Neural progenitor cell (in vitro differentiated cells): ENCODE data around the gene SLC4A11. TPM values are rescaled to one million over a fixed set of nuclear protein-coding genes. Genes with fewer than 3 reads are reported as not detected.

Experiments
- DNase-seq: peaks from one replicate; pipeline ENCODE4 v3.0.0-alpha.2; 2016; ENCODE audit warnings: low spot score
- H2AFZ ChIP-seq: fragments of 200-600 bp; sonication (generic); replicated peaks from 2 replicates; pipeline ENCODE4 v1.6.1; 2016; ENCODE audit warnings: antibody characterized with exemption
- H3F3A ChIP-seq: fragments of 200-600 bp; sonication (generic); 2 replicates; pipeline ENCODE4 v1.6.1; 2016; ENCODE audit warnings: antibody characterized with exemption, low read depth
- H3K27ac ChIP-seq: fragments of 200-600 bp; sonication (generic); 2 replicates; pipeline ENCODE4 v1.5.1; 2016; ENCODE audit warnings: mild to moderate bottlenecking
- H3K27me3 ChIP-seq: fragments of 200-600 bp; sonication (generic); 2 replicates; pipeline ENCODE4 v1.6.1; 2016; ENCODE audit warnings: mild to moderate bottlenecking, moderate library complexity
- H3K36me3 ChIP-seq: fragments of 200-600 bp; sonication (generic); 2 replicates; pipeline ENCODE4 v1.5.1; 2016
- H3K4me1 ChIP-seq: fragments of 200-600 bp; sonication (generic); 2 replicates; pipeline ENCODE4 v1.6.1; 2016; ENCODE audit warnings: mixed run types
- H3K4me2 ChIP-seq: fragments of 200-600 bp; sonication (generic); 2 replicates; pipeline ENCODE4 v1.6.1; 2016
- H3K4me3 ChIP-seq: fragments of 200-600 bp; sonication (generic); 2 replicates; pipeline ENCODE4 v1.5.1; 2016
- H3K79me2 ChIP-seq: fragments of 200-600 bp; sonication (generic); 2 replicates; pipeline ENCODE4 v1.6.1; 2016; ENCODE audit warnings: low read depth
- H3K9ac ChIP-seq: fragments of 200-600 bp; sonication (generic); 2 replicates; pipeline ENCODE4 v1.6.1; 2016
- H3K9me3 ChIP-seq: fragments of 200-600 bp; sonication (generic); 2 replicates; pipeline ENCODE4 v1.5.1; 2016; ENCODE audit warnings: low read depth
- H4K20me1 ChIP-seq: fragments of 200-600 bp; sonication (generic); 2 replicates; pipeline ENCODE4 v1.6.1; 2016; ENCODE audit warnings: low read depth
- H3K27ac Mint-ChIP-seq: 3 replicates; pipeline ENCODE4 v1.8.0; 2021; ENCODE audit warnings: mixed read lengths
- H3K27me3 Mint-ChIP-seq: 2 replicates; pipeline ENCODE4 v1.8.0; 2022; ENCODE audit warnings: low read depth, mild to moderate bottlenecking, inconsistent platforms, moderate library complexity, mixed read lengths; ENCODE audit not compliant: insufficient read depth
- H3K36me3 Mint-ChIP-seq: 3 replicates; pipeline ENCODE4 v1.8.0; 2021; ENCODE audit warnings: mixed read lengths
- H3K4me1 Mint-ChIP-seq: 3 replicates; pipeline ENCODE4 v1.8.0; 2021; ENCODE audit warnings: mixed read lengths
- H3K4me3 Mint-ChIP-seq: 3 replicates; pipeline ENCODE4 v1.8.0; 2021; ENCODE audit warnings: mild to moderate bottlenecking, moderate library complexity, mixed read lengths
- H3K9me3 Mint-ChIP-seq: 3 replicates; pipeline ENCODE4 v1.8.0; 2020; ENCODE audit warnings: mixed read lengths
- EZH2 ChIP-seq: fragments of 200-600 bp; sonication (generic); IDR thresholded peaks from 2 replicates; pipeline ENCODE4 v1.6.1; 2017; ENCODE audit warnings: antibody characterized with exemption, mild to moderate bottlenecking, moderate library complexity
- EZH2phosphoT487 ChIP-seq: fragments of 200-600 bp; sonication (generic); IDR thresholded peaks from 2 replicates; pipeline ENCODE4 v1.6.1; 2017; ENCODE audit warnings: antibody characterized with exemption
- total RNA-seq: library from RNA; depleted of rRNA; stranded (reverse); fragments of >200 nt; gene quantifications from 2 replicates; pipeline ENCODE4 v1.2.3, GENCODE V29; 2015; ENCODE audit warnings: low replicate concordance
- TF ChIP-seq, protein P1 (sequence below): fragments of 200-600 bp; sonication (generic); IDR thresholded peaks from 2 replicates; pipeline ENCODE4 v1.5.1; 2017; ENCODE audit warnings: antibody characterized with exemption, mild to moderate bottlenecking

The SLC4A11 gene
- total RNA-seq, 1 donor from 2014 or later, result 0.95 TPM

DNA sequence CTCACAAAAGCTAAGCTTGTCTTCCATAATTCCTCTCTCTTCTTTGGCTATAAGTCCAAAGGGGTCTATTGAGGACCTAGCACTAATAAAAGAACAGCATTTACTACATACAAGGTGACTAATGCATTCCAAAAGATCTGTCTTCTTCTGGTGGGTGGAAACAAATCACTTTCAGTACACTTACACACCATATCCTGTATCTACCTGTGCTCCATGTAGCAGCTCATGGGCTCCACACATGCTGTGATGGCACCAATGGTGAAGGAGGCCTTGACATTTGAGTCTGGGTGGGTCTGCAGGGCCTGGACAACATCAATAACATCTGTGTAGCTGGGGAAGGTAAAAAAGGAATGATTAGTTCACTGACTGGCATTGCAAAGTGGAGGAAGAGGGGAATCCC lies 42.4 kb upstream of the SLC4A11 start:
- H3K9me3 Mint-ChIP-seq, result no peaks in the 10 kb centered on the region
- no peaks in the 10 kb centered on the region for H3K9me3 ChIP-seq
- peaks cover 26% of the 10 kb centered on the region for H3K36me3 Mint-ChIP-seq
- H2AFZ ChIP-seq, result no peak overlapping the region
- H3K9ac ChIP-seq, result no peak overlapping the region
- H3K79me2 ChIP-seq, result no peaks in the 10 kb centered on the region
- H3K36me3 ChIP-seq, result no peaks in the 10 kb centered on the region
- DNase-seq, result no peak
- no peak overlapping the region for H3K4me2 ChIP-seq
- TF ChIP-seq, protein P1, sequence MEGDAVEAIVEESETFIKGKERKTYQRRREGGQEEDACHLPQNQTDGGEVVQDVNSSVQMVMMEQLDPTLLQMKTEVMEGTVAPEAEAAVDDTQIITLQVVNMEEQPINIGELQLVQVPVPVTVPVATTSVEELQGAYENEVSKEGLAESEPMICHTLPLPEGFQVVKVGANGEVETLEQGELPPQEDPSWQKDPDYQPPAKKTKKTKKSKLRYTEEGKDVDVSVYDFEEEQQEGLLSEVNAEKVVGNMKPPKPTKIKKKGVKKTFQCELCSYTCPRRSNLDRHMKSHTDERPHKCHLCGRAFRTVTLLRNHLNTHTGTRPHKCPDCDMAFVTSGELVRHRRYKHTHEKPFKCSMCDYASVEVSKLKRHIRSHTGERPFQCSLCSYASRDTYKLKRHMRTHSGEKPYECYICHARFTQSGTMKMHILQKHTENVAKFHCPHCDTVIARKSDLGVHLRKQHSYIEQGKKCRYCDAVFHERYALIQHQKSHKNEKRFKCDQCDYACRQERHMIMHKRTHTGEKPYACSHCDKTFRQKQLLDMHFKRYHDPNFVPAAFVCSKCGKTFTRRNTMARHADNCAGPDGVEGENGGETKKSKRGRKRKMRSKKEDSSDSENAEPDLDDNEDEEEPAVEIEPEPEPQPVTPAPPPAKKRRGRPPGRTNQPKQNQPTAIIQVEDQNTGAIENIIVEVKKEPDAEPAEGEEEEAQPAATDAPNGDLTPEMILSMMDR, result no peak
- no peak for TF ChIP-seq EZH2phosphoT487
- no peak overlapping the region for H3K27ac Mint-ChIP-seq
- no peaks in the 10 kb centered on the region for H3K4me1 ChIP-seq
- no peak overlapping the region for H3K4me3 Mint-ChIP-seq
- H3K4me1 Mint-ChIP-seq, result peaks cover 17% of the 10 kb centered on the region
- H3K27me3 ChIP-seq, result no peaks in the 10 kb centered on the region
- H4K20me1 ChIP-seq, result no peaks in the 10 kb centered on the region
- no peaks in the 10 kb centered on the region for H3K27me3 Mint-ChIP-seq
- H3K4me3 ChIP-seq, result no peak overlapping the region
- no peak overlapping the region for H3K27ac ChIP-seq
- H3F3A ChIP-seq, result no peaks in the 10 kb centered on the region

DNA sequence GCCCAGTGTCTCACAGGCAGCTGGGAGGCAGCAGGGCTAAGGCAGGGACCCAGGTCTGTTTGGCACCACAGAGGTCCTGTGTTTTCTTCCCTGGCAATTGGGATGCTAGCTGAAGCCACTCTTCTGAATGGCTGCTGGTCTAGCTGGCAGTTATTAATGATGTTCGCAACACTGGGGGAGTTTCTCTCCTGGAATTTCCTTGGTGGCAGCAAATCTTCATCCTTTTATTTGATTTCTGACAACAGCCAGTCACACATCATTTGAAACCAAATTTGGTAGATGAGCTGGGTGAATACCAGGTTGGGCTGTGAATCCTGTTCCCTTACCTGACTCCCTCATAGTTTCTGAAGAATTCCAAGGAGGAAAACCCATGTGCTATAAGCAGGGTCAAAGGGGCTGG lies 40.8 kb upstream of the SLC4A11 start:
- Histone ChIP-seq H3K27me3 (no peaks in the 10 kb centered on the region), H3K9me3 (no peaks in the 10 kb centered on the region), H3K4me2 (no peak overlapping the region), H3K27ac (no peak overlapping the region), H3K4me1 (no peaks in the 10 kb centered on the region), H4K20me1 (no peaks in the 10 kb centered on the region), H3K9ac (no peak overlapping the region), H3K79me2 (no peaks in the 10 kb centered on the region), H2AFZ (no peak overlapping the region), H3F3A (no peaks in the 10 kb centered on the region), H3K4me3 (no peak overlapping the region), H3K36me3 (no peaks in the 10 kb centered on the region)
- H3K4me3 Mint-ChIP-seq, result no peak overlapping the region
- TF ChIP-seq EZH2 (no peak), EZH2phosphoT487 (no peak)
- TF ChIP-seq, protein P1, result no peak
- DNase-seq, result no peak
- H3K9me3 Mint-ChIP-seq, result no peaks in the 10 kb centered on the region
- no peaks in the 10 kb centered on the region for H3K27me3 Mint-ChIP-seq
- no peak overlapping the region for H3K27ac Mint-ChIP-seq
- peaks cover 22% of the 10 kb centered on the region for H3K36me3 Mint-ChIP-seq
- H3K4me1 Mint-ChIP-seq, result peaks cover 17% of the 10 kb centered on the region

DNA sequence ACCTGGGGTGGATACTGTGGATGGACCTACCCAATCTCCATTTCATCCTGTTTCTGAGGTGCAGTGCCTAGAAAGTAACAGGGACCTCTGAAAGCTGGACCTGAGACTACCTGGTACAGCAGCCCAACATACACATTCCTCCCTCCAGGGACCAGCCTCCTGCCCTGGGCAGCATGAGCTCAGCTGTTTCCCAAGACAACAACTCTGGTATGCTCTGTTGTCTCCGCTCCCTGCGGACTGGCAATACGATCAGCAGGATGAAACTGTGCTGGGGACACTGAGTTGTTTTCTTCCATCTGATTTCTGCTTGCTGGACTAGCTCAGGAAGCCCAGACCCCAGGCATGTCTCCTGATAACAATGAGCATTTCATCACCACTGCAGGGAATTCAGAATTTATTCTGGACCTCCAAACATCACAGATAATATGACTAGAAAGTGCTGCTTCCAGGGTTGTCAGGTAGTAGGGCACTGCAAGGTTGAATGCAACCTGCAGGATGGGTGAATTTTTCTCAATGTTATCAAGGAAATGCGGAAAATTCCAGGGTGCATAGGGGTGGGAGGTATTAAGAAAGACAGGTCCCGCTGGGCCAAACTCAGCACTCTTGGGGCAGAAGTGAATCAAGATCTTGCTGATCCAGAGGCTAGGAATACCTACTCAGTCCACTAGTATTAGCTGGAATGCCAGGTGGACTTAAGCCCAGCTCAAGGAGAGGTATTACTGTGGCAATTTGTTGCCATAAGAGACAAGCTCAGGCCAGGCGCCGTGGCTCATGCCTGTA lies 38.9 kb upstream of the SLC4A11 start:
- no peaks in the 10 kb centered on the region for H3K27me3 ChIP-seq

More for the DNA sequence above, 38.9 kb upstream of the SLC4A11 start:
- H3K4me1 ChIP-seq, result no peaks in the 10 kb centered on the region
- no peak overlapping the region for H3K4me3 ChIP-seq
- Mint-ChIP-seq H3K36me3 (peaks cover 21% of the 10 kb centered on the region), H3K4me1 (peaks cover 14% of the 10 kb centered on the region), H3K27me3 (no peaks in the 10 kb centered on the region), H3K27ac (peak overlapping the region; percentile 12), H3K4me3 (no peak overlapping the region), H3K9me3 (no peaks in the 10 kb centered on the region)
- no peak overlapping the region for H3K9ac ChIP-seq
- H3K79me2 ChIP-seq, result no peaks in the 10 kb centered on the region
- no peaks in the 10 kb centered on the region for H4K20me1 ChIP-seq
- no peak for DNase-seq
- H3K9me3 ChIP-seq, result no peaks in the 10 kb centered on the region
- H3K27ac ChIP-seq, result no peak overlapping the region
- H3F3A ChIP-seq, result no peaks in the 10 kb centered on the region
- no peak overlapping the region for H2AFZ ChIP-seq
- TF ChIP-seq EZH2 (no peak), EZH2phosphoT487 (no peak)
- TF ChIP-seq, protein P1, result no peak
- H3K36me3 ChIP-seq, result no peaks in the 10 kb centered on the region
- H3K4me2 ChIP-seq, result no peak overlapping the region
